ENCODE results near the gene LCOR.

DNA sequence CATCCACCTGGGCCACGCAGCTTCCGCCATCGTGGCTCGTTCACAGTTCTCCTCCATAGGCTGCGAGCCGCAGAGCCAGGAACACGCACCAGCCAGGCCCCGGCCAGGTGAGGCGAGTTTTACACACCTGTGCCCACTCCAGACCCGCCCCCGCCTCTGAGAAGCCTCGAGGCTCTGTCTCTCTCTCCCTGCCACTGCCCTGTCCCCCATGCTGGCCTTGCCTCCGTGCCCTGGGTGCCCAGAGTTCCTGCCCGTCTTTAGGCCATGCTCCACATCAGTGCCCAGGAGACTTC, 211.4 kb downstream of the LCOR start:
- TF ChIP-seq, protein P1, sequence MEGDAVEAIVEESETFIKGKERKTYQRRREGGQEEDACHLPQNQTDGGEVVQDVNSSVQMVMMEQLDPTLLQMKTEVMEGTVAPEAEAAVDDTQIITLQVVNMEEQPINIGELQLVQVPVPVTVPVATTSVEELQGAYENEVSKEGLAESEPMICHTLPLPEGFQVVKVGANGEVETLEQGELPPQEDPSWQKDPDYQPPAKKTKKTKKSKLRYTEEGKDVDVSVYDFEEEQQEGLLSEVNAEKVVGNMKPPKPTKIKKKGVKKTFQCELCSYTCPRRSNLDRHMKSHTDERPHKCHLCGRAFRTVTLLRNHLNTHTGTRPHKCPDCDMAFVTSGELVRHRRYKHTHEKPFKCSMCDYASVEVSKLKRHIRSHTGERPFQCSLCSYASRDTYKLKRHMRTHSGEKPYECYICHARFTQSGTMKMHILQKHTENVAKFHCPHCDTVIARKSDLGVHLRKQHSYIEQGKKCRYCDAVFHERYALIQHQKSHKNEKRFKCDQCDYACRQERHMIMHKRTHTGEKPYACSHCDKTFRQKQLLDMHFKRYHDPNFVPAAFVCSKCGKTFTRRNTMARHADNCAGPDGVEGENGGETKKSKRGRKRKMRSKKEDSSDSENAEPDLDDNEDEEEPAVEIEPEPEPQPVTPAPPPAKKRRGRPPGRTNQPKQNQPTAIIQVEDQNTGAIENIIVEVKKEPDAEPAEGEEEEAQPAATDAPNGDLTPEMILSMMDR (IDR thresholded peaks at IDR 0.05), result no peak
- no peak for TF ChIP-seq POLR2A (IDR thresholded peaks at IDR 0.05)
